ENCODE measurements around the gene SLC22A14. TPM values are rescaled to one million over a fixed set of nuclear protein-coding genes. Genes with fewer than 3 reads are reported as not detected.

The SLC22A14 gene
- total and polyA plus RNA-seq, 2 donors (not counting 1 experiment from before 2014, with no cell fraction given), result not detected

DNA sequence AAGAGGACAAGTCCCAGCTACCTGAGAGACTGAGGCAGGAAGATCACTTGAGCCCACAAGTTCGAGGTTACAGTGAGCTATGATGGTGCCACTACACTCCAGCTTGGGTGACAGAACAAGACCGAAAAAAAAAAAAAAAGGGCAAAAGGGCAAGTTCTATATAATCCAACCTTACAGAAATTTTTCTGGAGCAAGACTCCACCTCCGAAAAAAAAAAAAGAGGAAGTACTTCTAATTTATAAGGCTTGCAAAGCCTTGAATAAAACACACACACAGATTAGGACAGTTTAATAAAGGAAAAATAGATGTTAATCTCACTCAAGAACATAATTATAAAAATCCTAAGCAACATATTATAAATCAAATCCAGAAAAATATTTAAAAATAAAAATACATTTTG, 50.1 kb downstream of the SLC22A14 start:
- Histone ChIP-seq H3K9me3 (ENCODE audit: control extremely low read depth in 1 of 3, control insufficient read depth in 2 of 3, insufficient read depth in 1 of 3, low read length in 2 of 3) (no peaks in the 10 kb centered on the region), H3K27me3 (replicated peaks in 1 of 4; ENCODE audit: control extremely low read depth in 1 of 4, control insufficient read depth in 3 of 4, insufficient read depth in 4 of 4, low read length in 3 of 4) (peaks cover 0 to 3% (median 0%) of the 10 kb centered on the region in 4 experiments), H3K9ac (ENCODE audit: low read length) (no peak overlapping the region), H3K36me3 (replicated peaks in 1 of 2; ENCODE audit: control extremely low read depth in 1 of 2, control insufficient read depth in 1 of 2, extremely low read depth in 1 of 2, insufficient read depth in 2 of 2, low read length in 1 of 2) (no peaks in the 10 kb centered on the region), H2AFZ (ENCODE audit: insufficient read depth, low read depth, low read length, poor library complexity, severe bottlenecking) (no peak overlapping the region), H3K4me2 (replicated peaks; ENCODE audit: low read depth, low read length, poor library complexity, severe bottlenecking) (no peak overlapping the region), H3K4me1 (ENCODE audit: control insufficient read depth in 2 of 2, insufficient read depth in 2 of 2, low read length in 2 of 2) (no peaks in the 10 kb centered on the region), H3K79me2 (ENCODE audit: control insufficient read depth, insufficient read depth, low read length) (no peaks in the 10 kb centered on the region), H3K4me3 (ENCODE audit: control extremely low read depth in 1 of 5, extremely low read depth in 1 of 5, insufficient read depth in 1 of 5, low read depth in 2 of 5, low read length in 4 of 5) (no peak overlapping the region), H4K20me1 (ENCODE audit: control insufficient read depth, insufficient read depth, low read length, poor library complexity, severe bottlenecking) (no peaks in the 10 kb centered on the region), H3K27ac (ENCODE audit: low read length in 2 of 2) (no peak overlapping the region)
- peaks cover 13% of the 10 kb centered on the region for H3K27me3 Mint-ChIP-seq
- ATAC-seq (ENCODE audit: low read depth) (no peak), DNase-seq (no peak)
- H3K4me3 Mint-ChIP-seq, result no peak overlapping the region
- H3K27ac Mint-ChIP-seq, result no peak overlapping the region
- no peak for TF ChIP-seq EZH2 (IDR thresholded peaks at IDR 0.05; ENCODE audit: borderline replicate concordance, insufficient read depth, low read depth, low read length, poor library complexity, severe bottlenecking)
- TF ChIP-seq, protein P1, sequence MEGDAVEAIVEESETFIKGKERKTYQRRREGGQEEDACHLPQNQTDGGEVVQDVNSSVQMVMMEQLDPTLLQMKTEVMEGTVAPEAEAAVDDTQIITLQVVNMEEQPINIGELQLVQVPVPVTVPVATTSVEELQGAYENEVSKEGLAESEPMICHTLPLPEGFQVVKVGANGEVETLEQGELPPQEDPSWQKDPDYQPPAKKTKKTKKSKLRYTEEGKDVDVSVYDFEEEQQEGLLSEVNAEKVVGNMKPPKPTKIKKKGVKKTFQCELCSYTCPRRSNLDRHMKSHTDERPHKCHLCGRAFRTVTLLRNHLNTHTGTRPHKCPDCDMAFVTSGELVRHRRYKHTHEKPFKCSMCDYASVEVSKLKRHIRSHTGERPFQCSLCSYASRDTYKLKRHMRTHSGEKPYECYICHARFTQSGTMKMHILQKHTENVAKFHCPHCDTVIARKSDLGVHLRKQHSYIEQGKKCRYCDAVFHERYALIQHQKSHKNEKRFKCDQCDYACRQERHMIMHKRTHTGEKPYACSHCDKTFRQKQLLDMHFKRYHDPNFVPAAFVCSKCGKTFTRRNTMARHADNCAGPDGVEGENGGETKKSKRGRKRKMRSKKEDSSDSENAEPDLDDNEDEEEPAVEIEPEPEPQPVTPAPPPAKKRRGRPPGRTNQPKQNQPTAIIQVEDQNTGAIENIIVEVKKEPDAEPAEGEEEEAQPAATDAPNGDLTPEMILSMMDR (IDR thresholded peaks at IDR 0.05), result no peak
- WGBS (ENCODE audit: insufficient coverage), result no CpG with 5 or more reads among the region's 3 CpGs
- POLR2A ChIA-PET, result no interaction called here
- no peaks in the 10 kb centered on the region for H3K4me1 Mint-ChIP-seq
- H3K9me3 Mint-ChIP-seq (ENCODE audit: insufficient read depth), result no peaks in the 10 kb centered on the region
- intact Hi-C loops (cut with micrococcal nuclease), result no loop called here
- CTCF ChIA-PET, result no interaction called here

DNA sequence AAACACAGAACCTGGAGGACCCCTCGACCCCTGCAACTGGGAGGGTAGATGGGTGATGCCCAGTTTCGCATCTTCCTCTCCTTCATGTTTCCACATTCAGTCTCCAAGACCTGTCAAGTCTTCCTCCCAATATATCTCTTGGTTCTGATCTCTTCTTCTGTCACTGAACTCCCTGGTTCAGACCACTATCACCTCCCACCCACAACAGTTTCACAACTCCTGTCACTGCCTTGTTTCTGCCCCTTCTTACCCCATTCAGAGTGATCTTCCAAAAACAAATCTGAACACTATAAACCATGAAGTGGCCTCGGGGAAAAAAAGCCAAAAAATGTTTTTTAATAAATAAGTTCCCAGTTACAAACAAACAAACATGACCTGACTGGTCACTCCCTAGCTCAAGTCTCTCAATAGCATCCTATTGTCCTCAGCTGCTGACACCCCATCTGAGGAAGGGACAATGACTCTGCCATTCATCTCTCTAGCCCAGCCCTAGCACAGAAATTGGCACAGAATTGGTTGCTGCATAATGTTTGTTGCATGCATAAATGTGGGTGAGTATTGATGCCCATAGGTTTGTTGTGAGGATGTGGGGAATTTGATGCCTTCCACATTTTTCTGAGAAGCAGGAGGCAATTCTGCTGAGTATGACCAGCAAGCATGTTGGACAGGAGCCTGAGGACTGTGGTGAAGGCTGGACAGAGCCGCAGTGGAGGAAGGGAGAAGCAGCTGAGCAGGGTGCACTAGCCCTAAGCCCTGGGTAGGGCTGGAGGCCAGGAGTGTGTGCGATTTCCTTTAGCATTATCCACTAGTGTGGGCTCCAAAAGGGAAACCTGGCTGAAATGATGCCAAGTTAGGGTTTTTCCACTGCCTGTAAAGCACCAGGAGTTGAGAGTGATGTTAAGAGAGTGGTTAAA, 52.3 kb downstream of the SLC22A14 start:
- no peaks in the 10 kb centered on the region for H3K9me3 Mint-ChIP-seq (ENCODE audit: insufficient read depth)
- ChIA-PET CTCF (interaction anchor here (1.0 to 1.7 kb wide), 2 partner anchors 13 to 36 kb away, joined by 4 to 6 read pairs; partner anchors contain the start of gene XYLB), POLR2A (no interaction called here)
- no peak overlapping the region for H3K4me2 ChIP-seq (replicated peaks; ENCODE audit: low read depth, low read length, poor library complexity, severe bottlenecking)
- no peaks in the 10 kb centered on the region for H3K36me3 ChIP-seq (replicated peaks in 1 of 2; ENCODE audit: control extremely low read depth in 1 of 2, control insufficient read depth in 1 of 2, extremely low read depth in 1 of 2, insufficient read depth in 2 of 2, low read length in 1 of 2)
- no peaks in the 10 kb centered on the region for H4K20me1 ChIP-seq (ENCODE audit: control insufficient read depth, insufficient read depth, low read length, poor library complexity, severe bottlenecking)
- no peak overlapping the region for H3K27ac ChIP-seq (ENCODE audit: low read length in 2 of 2)
- TF ChIP-seq, protein P1 (IDR thresholded peaks at IDR 0.05), result no peak
- no peak for TF ChIP-seq EZH2 (IDR thresholded peaks at IDR 0.05; ENCODE audit: borderline replicate concordance, insufficient read depth, low read depth, low read length, poor library complexity, severe bottlenecking)
- no peaks in the 10 kb centered on the region for H3K9me3 ChIP-seq (ENCODE audit: control extremely low read depth in 1 of 3, control insufficient read depth in 2 of 3, insufficient read depth in 1 of 3, low read length in 2 of 3)
- H3K4me3 ChIP-seq (ENCODE audit: control extremely low read depth in 1 of 5, extremely low read depth in 1 of 5, insufficient read depth in 1 of 5, low read depth in 2 of 5, low read length in 4 of 5), result no peak overlapping the region
- peaks cover 0 to 3% (median 0%) of the 10 kb centered on the region in 4 experiments for H3K27me3 ChIP-seq (replicated peaks in 1 of 4; ENCODE audit: control extremely low read depth in 1 of 4, control insufficient read depth in 3 of 4, insufficient read depth in 4 of 4, low read length in 3 of 4)
- peaks cover 9% of the 10 kb centered on the region for H3K27me3 Mint-ChIP-seq
- 83% methylated on average over 3 of the region's 5 CpGs for WGBS (ENCODE audit: insufficient coverage)
- no peak overlapping the region for H2AFZ ChIP-seq (ENCODE audit: insufficient read depth, low read depth, low read length, poor library complexity, severe bottlenecking)
- no peak overlapping the region for H3K4me3 Mint-ChIP-seq
- H3K79me2 ChIP-seq (ENCODE audit: control insufficient read depth, insufficient read depth, low read length), result no peaks in the 10 kb centered on the region
- no peak overlapping the region for H3K27ac Mint-ChIP-seq
- ATAC-seq (ENCODE audit: low read depth) (no peak), DNase-seq (no peak)
- intact Hi-C loops (cut with micrococcal nuclease), result no loop called here
- H3K9ac ChIP-seq (ENCODE audit: low read length), result no peak overlapping the region
- no peaks in the 10 kb centered on the region for H3K4me1 Mint-ChIP-seq
- no peaks in the 10 kb centered on the region for H3K4me1 ChIP-seq (ENCODE audit: control insufficient read depth in 2 of 2, insufficient read depth in 2 of 2, low read length in 2 of 2)
